DMS 273 treated with DMSO at 0.1 percent for 48 hours (cell line): ENCODE measurements around the gene ZBTB38.

ENCODE experiments used
- DNase-seq: peaks from one replicate; lab custom pipeline; 2025; lab: John Stamatoyannopoulos, UW

ZBTB38 gene

DNA sequence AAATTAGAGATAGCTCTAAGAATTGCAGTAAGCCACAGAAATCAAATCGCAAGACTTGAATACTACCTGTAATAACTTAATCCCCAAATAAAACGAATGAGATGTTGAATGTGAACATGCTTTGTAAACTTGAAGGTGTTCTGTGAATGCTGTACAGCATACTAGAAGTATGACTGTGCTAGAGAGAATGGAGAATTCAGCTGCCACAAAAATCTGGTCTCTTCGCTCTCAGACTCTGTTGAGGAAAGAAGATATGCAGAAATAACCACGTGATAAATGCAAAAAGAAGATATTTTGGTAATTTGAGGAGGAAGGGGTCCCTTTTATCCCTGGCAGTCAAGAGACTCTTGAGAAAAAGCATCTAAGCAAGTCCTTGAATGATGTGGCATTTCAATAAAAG lies 37.3 kb downstream of the ZBTB38 start:
- DNase-seq, result no peak

DNA sequence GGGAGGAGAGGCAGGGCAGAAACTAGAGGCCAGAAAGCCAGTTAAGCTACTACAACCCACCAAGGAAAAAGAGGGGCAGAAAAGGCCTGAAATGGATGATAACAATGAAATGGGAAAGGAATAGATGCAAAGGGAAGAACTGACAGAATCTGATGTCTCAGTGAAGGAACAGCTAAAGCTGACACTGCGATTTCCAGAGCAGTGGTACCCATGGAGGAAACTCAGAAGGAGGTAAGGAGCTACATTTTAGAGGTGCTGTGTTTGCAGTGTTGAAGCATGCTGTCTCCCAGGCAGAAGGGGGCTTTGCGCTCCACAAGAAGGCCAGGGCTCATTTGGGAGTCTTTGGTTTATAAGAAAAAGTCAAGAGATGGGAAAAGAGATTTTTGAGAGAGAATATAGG lies 38.0 kb downstream of the ZBTB38 start:
- DNase-seq, result no peak

DNA sequence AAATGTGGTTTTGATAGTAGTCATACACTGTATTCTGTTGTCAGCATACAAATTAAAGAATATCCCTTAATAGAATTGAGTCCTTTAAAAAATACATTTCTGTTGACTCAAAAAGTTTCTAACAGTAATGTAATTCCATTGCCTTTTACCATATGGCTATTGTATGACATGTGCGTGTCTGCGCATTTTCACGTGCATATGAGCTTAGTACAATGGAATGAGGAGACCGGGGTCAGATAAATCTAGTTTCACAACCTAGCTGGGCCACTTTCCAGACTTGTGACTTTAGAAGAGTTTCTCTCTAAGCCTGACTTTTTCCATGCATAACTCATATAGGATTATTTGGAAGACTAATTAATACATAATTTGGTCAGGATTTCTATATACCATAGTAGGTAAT lies 38.7 kb downstream of the ZBTB38 start:
- no peak for DNase-seq

DNA sequence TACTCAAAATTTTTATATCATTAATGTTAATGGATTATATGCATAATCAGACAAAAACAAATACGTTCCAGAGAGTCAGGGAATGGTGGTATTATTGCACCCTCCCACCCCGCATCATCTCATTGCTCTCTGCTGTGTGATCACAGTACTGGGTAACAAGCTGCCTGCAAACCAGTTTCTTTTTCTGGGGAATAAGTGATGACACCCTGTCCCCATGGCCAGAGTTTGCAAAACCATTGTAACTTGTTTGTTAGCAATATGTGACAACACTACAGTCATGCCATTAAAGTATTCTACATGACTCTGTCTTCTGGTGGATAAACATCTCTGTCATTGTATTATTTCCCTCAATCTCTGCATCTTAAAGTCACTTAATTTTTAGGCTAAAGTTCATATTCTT lies 39.5 kb downstream of the ZBTB38 start:
- no peak for DNase-seq

DNA sequence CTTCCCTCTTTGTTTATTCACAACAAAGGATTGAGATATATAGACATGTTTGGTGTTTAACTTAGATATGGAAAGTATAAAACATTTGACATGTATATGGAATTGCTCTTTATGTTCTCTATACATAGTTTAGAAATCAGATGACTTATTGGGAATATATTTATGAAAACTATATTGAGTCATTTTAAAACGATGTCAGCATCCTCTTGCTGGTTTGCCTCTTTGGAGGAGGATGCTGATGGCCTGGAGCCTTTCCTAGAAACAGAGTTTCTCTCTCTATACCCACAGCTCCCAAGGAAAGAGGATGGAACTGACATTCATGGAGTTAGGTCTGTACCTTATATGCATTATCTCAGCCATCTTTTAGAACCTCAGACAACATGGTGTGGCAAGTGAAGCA lies 40.3 kb downstream of the ZBTB38 start:
- DNase-seq, result no peak

DNA sequence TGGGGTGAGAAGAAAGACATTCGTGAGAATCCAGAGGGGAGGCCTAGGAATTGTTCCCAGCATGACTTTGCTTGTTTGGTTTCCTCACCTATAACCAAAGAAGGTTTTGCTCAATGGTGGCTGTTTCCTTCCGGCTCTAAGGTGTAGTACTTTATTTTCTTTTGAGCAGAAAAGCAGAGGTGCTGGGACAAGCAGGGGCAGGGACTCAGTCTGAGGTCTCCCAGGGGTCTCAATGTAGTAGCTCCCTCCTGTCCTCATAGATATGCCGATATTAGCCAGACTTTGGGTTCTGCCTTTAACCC lies 41.6 kb downstream of the ZBTB38 start:
- DNase-seq, result no peak

DNA sequence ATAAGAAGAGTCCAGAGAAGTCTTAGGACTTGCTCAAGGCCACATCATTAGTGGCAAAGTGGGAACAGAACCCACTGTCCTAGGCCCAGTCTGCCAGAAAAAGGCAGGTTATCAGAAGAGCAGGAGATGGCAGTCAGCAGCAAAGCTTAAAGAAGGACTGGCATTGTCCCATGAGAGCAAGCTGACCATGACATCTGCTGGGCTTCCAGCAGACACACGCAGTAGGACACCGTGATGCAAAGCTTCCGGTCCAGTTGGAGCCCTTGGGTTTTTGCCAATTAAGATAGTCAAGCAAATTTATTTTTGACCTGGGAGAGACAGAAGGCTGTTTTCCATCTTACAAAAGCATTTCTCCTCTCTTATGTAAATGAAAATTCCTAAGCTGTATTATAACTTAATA lies 42.1 kb downstream of the ZBTB38 start:
- DNase-seq, result no peak

DNA sequence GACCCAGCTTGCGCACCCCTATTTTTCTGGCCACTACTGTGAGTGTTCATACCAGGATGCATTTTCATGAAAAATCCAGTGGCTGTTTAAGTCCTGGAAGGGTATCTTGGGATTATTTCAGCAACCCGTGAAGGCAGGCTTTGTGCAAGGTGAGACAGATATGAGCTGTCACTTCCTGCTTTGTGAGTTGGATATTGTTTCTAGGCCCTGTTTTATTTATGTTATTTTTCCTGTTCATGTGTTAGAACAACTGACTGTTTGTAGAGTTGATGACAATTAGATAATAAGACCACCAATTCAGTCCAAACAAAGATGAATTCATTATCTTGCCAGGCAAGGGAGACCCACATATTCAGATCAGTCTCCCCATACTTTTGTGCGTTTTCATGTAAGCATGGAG lies 42.5 kb downstream of the ZBTB38 start:
- no peak for DNase-seq

DNA sequence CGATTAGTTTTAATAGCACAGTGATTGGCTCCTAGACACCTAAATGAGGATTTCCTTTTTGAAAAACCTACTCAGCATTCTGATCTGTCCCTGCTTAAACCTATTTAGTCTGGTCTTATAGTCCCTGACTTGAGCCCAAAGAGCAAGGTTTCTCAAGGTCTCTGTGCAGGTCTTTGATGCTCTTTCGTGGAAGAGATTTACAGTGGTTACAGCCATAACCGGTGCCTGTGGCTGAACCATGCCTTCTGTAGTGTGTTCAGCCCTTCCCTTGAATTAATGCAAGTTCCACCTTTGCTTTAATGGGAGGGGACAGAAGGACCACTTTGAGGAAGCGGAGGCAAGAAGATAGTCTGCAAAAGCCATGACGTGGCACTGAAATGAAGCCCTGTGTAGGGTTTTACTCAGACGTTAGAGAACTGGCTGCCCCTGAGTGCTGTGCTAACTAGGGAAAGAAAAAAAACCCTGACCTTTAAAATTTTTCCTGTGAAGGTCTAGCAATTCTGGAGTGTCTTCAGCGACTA lies 43.0 kb downstream of the ZBTB38 start:
- no peak for DNase-seq

DNA sequence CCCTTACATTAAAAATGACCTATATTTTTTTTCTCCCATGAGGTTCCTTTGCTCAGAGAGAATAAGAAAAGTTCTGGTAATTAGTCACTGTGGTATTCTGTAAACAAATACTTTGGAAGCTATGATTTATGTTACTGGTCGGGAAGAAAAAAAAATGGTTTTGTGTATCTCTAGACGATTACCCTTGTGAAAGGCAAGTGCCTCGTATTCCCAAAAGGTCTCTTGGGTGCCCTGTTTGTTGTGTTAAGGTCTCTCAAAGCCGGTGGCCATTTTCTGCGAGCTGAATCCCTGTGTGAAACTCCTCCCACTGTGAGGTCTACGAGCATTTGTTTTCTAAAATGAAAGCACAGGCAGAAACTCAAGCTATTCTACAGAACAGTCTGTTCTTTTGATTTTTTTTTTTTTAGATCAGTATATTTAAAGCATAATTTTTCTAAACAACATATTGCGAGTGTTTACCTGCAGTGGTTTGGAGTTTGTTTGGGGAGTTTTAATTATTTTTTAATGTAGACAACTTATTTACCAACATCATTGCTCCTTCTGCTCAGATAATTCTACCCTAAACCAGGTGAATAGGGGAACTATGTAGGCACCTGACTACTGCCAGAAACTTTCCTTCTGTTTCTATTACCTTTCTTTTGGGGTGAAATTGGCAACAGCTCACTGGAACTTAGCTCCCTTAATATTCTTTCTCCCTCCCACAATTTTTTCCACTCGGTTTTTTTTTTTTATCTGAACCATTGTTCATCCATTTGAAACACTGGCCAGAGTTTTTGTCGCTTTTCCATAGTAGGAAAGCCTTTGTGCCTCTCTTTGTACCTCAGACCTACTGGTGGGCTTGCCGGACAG lies 44.0 kb downstream of the ZBTB38 start:
- no peak for DNase-seq

DNA sequence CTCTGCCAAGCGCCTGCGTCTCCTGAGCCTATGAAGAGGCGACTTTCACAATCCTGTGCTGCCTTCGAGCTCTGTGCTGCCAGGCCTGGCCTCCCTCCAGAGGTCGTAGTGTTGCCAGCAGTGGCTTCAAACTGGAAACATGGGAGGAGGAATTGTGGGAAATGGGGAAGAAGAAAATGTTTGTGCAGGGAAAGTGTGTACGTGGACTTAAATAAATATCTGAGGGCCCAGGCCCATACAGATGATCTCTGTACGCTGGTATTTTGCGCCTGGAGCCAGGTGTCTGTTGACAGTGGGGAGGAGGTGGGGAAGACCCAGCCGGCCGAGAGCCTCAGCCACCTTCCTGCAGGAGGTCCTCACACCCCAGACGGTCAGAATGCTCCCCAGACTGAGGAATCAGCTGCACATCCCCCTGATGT lies 44.6 kb downstream of the ZBTB38 start:
- no peak for DNase-seq

DNA sequence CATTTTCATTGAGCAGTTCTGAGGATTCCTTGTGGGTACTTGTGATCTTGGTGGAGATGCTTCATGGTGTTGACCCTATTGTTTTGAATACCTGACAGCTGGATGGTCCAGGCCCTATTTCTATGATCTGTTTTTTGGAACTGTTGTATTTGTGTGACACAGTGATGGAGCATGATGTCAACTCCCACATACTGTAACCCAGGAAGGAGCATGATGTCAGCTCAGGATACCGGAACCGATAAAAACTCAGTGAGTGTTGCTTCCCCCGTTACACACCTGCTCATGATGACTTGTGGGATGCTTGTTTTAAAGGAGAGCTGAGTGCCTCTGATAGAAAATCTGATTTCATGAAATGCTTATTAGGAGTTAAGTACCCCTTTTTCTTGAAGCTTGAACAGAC lies 45.1 kb downstream of the ZBTB38 start:
- DNase-seq, result no peak

DNA sequence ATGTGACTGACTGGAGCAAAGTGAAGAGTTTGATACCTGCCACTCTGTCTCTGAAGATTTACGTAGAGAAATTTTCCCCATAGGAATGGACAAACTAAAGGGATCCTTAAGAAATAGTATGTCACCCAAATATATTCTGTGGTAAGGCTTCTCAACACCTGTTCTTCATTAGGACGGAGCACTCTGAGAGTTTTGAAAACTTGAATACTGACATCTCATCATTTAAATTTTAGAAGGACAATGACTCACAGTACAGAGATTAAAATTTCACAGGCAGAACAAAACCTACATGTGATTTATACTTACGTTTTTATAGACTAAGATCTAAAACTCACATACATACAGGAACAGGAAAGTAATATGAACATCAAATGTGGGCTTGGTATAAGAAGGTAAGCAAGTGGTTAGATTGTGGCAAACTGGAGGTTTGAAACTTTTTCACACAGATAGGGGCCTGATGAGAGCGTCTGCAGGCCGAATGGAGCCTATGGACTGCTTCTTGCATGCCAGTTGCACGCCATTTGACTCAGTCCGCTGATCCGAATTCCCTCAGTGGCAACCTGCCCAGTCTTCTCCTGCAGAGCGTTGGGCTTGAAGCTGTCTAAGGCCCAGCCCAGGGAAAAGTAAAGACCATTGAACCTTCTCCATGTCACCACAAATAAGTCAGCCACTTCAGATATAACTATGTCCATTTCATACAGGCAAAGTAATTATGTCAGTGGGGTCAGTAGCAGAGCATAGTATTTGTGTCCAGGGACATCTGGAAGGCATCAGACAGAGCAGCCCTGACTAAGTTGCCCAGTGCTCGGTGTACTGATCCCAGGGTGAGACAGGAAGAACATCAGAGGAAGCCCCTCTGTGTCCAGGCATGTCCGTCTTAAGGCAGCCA lies 45.7 kb downstream of the ZBTB38 start:
- no peak for DNase-seq

DNA sequence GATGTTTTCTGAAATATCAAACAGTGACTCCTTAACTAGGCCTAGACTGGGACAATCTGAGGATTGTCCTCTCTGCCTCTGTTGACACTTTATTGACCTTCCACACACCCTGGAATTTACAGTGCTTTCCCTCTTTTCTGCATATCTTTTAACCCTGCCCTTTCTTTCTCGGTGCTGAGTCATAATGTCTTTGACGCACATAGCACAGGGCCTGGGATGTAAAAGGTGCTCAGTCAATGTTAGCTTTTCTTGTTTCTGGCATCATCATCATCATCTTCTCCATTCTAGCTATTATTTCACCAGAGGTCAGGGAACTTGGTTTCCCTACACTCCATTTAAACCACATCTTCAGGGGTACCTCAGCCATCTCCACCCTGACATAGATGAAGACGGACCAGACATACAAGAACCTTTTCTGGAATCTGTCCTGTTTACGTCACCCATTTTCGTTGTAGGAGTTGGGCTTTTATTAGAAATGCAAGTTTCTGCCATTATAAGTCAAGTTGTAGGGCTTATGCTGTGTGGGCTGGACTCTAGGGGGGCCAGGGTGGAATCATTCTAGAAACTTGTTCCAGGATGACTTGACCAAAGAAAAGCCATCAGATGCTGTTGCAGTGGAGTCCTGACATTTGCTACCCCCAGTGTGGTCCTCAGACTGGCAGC lies 46.6 kb downstream of the ZBTB38 start:
- no peak for DNase-seq

DNA sequence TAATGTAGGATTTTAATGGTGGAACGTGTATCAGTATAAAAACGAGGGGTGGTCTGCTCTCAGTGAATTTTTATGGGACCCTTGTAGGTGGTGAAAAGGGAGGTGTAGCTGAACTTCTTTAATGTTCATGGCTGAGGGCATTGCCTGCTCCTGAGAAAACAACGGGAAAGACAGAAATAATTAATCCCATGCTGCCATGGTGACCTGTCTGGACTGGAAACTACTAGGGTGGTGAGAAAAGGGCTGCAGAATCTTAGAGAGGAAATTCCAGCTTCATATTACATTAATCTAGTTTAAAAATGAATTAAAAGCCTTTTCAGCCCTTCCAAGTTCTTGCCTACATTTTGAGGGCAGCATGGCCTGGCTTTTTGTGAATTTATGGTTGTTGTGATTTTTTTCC lies 47.6 kb downstream of the ZBTB38 start:
- DNase-seq, result no peak
